C4-2B (cell line): Measurements from ENCODE around the gene MROH2A.

ENCODE experiments used
- CTCF ChIP-seq: fragments of 450-650 bp; conservative IDR thresholded peaks from 2 replicates; pipeline ENCODE4 v1.5.1; 2017; ENCODE audit warnings: mild to moderate bottlenecking
- ZFX ChIP-seq: fragments of 450-650 bp; IDR thresholded peaks from 2 replicates; pipeline ENCODE4 v1.6.1; 2017

- TF ChIP-seq CTCF (no peak), ZFX (no peak)
These were observed 1.6 kb downstream of the MROH2A start for GRCh38 chr2:233779722-233780121.
